Tibial nerve (tissue), 3 donors: ENCODE data around the gene CCDC57.

Experiments
- POLR2A ChIP-seq, 2 donors: fragments of 450-650 bp; IDR thresholded peaks; one replicate each; pipeline ENCODE4 v1.6.1; 2017; ENCODE audit warnings: antibody characterized with exemption in 2 of 2, mild to moderate bottlenecking in 2 of 2, moderate library complexity in 2 of 2
- TF ChIP-seq, protein P1 (sequence below), 5 experiments: fragments of 200-600 bp in 3 of 5; fragments of 450-650 bp in 2 of 5; sonication (generic) in 3 of 5; IDR thresholded peaks; one replicate each; pipeline ENCODE4 v1.5.1; 2016 to 2019; ENCODE audit warnings: antibody characterized with exemption in 5 of 5, mild to moderate bottlenecking in 3 of 5, moderate library complexity in 2 of 5

DNA sequence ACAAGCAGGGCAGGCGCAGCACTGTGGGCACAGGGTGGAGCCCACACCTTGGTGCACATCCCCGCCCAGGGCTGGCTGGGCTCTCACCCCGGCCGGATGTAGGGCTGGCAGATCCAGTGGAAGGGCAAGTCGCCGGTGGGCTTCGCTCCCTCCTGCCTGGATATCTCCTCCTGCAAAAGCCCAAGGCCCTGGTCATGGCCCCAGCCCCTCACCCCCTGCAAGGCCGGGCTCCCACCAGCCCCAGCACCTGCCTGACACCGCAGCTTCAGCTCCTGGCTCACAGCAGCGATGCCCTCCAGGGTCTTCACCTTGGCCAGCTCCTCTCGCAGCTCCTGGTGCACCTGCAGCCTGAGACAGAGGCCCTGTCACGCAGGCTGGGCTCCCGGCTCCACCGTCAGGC lies 152.0 kb downstream of the CCDC57 start:
- TF ChIP-seq, protein P1, sequence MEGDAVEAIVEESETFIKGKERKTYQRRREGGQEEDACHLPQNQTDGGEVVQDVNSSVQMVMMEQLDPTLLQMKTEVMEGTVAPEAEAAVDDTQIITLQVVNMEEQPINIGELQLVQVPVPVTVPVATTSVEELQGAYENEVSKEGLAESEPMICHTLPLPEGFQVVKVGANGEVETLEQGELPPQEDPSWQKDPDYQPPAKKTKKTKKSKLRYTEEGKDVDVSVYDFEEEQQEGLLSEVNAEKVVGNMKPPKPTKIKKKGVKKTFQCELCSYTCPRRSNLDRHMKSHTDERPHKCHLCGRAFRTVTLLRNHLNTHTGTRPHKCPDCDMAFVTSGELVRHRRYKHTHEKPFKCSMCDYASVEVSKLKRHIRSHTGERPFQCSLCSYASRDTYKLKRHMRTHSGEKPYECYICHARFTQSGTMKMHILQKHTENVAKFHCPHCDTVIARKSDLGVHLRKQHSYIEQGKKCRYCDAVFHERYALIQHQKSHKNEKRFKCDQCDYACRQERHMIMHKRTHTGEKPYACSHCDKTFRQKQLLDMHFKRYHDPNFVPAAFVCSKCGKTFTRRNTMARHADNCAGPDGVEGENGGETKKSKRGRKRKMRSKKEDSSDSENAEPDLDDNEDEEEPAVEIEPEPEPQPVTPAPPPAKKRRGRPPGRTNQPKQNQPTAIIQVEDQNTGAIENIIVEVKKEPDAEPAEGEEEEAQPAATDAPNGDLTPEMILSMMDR (IDR thresholded peaks at IDR 0.05): no peak
- TF ChIP-seq POLR2A (IDR thresholded peaks at IDR 0.05): no peak
